ENCODE results near the gene KRTAP2-3.
"Not testable (repeated sequence)": the region's sequence is repeated elsewhere in the genome, so short reads cannot be mapped to it uniquely, and the experiment has no call there.

Gene KRTAP2-3

DNA sequence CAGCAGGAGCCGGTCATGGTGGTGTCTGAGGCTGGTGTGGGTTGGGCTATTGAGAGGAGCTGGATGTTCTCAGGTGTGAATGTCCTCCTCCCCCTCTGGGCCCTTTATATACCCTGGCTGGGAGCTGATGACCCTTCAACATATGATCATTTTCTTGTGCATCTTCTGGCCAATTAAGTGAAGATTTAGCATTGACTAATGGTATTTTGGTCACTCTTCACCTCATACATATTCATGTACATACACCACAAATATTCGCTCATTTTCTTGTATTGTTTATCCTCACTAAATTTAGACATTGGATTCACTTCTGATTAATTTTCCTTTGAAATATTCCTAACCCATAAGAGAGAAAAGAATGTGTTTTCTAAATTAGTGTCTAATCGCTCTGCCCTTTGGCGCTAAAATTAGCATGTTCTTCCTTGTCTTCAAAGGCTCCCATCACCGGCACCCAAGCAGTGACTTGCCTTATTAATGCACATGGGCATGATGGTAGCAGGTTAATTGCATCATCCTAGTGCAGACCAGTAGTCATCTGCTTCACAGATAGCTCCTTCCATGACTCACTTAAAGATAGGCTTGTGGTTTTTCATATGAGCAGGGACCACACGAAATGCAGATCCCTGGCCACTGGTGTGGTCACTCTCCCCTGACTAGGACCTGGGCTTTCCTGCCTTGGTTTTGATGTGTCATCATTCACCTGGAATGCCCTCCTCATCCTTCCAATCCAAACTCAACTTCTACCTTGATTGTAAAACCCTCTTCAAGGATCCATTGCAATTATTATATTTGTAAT lies 6.1 kb upstream of the KRTAP2-3 start, which contains the start of gene KRTAP2-4:
TSS of gene KRTAP2-4 (minus strand) at position 51 of the 796 bp plus-strand sequence. CDS start at position 17, 34 bp downstream.
- DNase-seq: peak in 1 of 2 donors; percentile 3

DNA sequence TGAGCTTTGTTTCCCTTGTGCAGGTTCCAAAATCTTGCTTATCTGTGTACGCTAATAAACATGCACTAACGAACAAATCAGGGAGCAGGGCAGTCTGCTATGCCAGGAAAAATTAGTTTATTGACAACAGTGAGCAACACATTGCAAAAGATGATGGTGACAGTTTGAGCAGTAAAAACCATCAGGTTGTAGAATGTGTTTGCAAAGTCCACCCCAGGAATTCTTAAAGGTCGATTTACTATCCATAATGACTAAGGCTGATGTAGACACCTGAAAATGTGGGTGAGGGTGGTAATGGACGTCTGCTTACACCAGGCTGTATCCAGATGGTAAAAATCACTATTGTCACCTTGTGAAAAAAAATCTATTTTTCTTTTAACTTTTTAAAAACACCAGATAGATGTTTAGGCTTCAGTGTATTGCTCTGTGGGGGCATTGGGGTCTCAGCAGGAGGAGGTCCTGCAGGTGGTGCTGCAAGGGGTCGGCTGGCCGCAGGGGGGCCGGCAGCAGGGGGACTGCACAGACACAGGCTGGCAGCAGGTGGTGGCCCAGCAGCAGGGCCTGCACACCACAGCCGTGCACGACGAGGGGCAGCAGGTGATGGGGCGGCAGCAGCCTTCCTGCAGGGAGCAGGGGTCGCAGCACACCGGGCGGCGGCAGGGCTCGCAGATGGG lies 5.2 kb upstream of the KRTAP2-3 start:
- DNase-seq: not testable (repeated sequence)

GRCh38 chr17:41064301-41064700 lies 4.4 kb upstream of the KRTAP2-3 start:
- no peak for DNase-seq

DNA sequence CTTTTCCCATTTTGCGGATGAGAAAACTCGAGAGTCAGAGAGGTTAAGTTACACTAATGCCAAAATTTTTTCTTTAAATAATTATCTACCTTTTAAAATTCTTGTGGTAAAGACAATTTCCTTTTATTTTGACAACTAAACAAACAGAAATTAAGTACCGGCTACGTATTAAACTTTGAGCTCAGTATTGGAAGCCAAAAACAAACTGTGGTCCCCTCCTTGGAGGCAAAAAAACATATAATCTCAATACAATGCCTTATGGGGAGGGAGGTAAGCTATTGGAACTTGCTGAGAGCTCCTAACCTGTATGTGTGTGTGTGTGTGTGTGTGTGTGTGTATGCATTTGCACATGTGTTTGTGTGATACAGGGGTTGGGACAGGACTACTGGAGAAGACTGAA lies 3.5 kb upstream of the KRTAP2-3 start:
- no peak for DNase-seq

- no peak for DNase-seq
Observed at GRCh38 chr17:41061964-41062363, 2.0 kb upstream of the KRTAP2-3 start.

DNA sequence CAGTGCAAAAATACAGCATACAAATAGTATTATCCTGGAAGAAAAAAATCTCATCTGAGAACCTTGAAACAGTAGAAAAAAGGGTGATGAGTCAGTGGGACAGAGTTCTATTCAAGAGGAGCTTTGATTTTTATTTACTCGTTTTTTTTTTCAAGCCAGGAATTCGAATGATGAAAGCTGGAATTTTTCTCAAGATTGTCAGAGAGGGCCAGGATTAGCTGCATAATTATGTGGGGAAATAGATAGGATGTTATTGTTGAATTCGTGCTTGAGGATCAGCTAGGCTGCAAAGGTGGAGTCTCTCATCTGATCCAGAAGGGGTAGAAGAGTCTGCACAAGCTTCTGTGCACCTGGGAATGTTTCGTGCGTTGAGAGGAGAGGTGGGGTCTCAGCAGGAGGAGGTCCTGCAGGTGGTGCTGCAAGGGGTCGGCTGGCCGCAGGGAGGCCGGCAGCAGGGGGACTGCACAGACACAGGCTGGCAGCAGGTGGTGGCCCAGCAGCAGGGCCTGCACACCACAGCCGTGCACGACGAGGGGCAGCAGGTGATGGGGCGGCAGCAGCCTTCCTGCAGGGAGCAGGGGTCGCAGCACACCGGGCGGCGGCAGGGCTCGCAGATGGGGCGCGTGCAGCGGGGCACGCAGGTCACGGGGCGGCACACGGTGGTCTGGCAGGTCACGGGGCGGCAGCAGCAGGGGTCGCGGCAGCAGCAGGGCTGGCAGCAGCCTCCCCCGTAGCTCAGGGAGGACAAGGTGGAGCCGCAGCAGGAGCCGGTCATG lies 450 bp downstream of the KRTAP2-3 start:
- not testable (repeated sequence) for DNase-seq

DNA sequence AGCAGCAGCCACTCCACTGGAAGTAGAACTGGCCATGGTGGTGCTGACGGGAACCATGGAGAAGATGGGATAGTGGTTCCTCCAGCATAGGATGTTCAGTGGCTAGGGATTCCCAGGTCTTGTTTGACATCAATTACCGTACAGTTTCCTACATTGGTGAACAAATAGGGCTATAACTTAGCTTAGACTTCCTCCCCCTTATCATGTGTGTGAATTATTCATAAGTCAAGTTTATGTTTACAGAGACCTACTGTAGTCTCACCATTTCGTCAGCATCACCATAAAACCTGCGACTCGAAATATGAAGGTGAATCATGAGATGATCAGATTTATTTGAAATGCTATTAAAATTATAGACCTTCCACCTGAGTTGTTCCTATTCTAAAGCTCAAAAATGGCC lies 1.2 kb downstream of the KRTAP2-3 start:
- no peak for DNase-seq

GRCh38 chr17:41057547-41057946 lies 2.4 kb downstream of the KRTAP2-3 start:
- DNase-seq: no peak

DNA sequence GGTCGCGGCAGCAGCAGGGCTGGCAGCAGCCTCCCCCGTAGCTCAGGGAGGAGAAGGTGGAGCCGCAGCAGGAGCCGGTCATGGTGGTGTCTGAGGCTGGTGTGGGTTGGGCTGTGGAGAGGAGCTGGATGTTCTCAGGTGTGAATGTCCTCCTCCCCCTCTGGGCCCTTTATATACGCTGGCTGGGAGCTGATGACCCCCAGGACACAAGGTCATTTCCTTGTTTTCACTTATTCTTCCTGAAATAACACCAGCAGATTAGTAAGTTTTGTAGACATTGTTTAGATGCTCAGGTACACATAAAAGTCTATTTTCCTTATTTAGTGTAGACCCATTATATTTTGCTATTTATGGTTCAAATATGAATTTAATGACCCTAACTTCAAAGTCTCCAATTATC lies 4.8 kb downstream of the KRTAP2-3 start, which contains the start of gene KRTAP2-2:
TSS of gene KRTAP2-2 (minus strand) at position 101 of the 400 bp plus-strand sequence. CDS start at position 82, 19 bp downstream.
- not testable (repeated sequence) for DNase-seq

DNA sequence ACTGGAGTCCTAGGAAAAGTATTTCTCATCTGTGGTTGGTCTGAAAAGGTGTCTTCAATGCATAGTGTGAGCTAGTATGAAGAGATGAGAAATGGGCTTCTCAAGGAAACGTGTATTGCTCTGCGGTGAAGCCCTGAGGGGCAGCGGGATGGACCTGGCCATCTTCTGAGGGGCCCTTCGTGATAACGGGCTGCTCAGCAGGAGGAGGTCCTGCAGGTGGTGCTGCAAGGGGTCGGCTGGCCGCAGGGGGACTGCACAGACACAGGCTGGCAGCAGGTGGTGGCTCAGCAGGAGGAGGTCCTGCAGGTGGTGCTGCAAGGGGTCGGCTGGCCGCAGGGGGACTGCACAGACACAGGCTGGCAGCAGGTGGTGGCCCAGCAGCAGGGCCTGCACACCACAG lies 5.4 kb downstream of the KRTAP2-3 start:
- not testable (repeated sequence) for DNase-seq

DNA sequence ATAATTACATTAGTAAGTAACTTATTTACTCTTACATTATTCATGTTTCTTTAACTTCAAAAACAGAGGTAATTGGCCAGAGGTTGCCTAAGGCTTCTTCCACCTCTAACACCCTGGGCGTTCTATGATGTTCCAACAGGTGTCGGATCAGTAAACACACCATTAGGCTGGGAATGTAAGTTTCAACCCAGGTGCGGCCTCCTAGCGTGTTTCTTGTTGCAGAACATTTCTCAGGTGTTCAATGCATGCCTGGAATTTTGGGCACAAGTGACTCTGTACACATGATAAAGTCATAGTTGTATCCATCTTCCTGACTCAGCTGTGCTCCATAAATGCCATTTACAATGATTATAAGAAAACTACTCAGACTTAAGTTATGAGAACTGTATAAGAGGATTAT lies 5.9 kb downstream of the KRTAP2-3 start:
- no peak for DNase-seq

DNA sequence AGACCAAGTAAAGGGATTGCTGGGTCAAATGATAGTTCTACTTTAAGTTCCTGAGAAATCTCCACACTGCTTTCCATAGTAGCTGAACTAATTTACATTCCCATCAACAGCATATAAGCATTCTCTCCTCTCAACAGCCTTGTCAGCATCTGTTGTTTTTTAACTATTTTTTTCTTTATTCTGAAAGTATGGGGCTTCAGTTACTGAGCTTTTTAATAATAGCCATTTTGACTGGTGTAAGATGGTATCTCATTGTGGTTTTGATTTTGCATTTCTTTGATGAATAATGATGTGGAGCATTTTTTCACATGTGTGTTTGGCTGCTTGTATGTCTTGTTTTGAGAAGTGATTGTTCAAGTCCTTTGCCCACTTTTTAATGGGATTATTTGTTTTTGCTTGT lies 7.3 kb downstream of the KRTAP2-3 start:
- DNase-seq: no peak

- DNase-seq: no peak
Observed at GRCh38 chr17:41049110-41049509, 10.8 kb downstream of the KRTAP2-3 start.

- no peak for DNase-seq
Observed at GRCh38 chr17:41048441-41048840, 11.5 kb downstream of the KRTAP2-3 start.

GRCh38 chr17:41046735-41047465 lies 13.0 kb downstream of the KRTAP2-3 start, which contains the start of gene KRTAP2-1:
TSS of gene KRTAP2-1 (minus strand) at chr17:41047316. CDS start at chr17:41047267, 49 bp downstream.
- not testable (repeated sequence) for DNase-seq

DNA sequence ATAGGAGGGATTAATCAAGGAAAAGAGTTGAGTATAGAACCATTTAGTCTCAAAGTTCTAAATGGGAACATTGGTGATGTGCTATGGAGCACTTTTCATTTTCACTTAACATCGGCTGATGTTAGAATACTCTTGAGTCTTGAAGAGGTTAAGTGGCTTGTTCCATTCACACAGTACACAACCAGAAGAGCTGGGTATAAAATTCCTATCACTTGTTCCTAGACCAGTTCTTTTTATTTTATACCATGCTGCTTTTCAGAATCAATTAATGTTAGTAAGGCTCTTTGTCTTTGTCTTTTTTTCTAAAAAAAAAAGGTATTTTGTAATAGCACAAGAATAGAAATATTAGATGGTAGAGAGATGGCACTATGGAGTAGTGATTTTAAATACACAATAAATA lies 17.0 kb downstream of the KRTAP2-3 start:
- no peak for DNase-seq

DNA sequence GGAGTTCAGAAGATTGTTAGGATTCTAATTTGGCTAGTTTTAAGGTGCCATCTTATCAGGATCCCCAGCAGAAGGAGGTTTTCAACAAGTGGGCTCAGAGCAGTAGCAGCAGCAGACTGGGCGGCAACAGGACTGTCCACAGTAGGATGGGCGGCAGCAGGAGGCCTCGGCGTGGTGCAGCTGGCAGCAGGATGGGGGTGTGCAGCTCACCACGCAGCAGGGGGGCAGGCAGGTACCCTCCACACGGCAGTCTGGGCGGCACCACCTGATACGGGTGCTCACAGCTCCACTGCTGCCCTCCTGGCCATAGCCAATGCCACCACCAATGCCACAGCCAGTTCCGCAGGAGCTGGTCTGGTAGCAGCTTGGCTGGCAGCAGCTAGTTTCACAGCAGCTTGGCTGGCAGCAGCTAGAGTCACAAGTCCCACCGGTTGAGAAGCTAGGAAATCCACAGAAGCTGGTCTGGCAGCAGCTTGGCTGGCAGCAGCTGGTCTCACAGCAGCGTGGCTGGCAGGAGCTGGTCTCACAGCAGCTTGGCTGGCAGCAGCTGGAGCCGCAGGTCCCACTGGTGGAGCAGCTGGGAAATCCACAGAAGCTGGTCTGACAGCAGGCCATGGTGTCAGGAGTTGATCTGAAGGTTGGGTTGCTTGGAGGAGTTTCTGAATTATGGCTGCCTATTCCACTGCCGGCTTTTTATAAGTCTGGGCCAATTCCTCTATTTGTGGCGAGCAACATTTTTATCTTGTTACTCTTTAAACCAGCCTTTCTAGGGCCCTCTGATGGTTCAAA lies 18.9 kb downstream of the KRTAP2-3 start, which contains the start of gene KRTAP1-1:
TSS of gene KRTAP1-1 (minus strand) at position 668 of the 789 bp plus-strand sequence. CDS start at position 615, 53 bp downstream.
- not testable (repeated sequence) for DNase-seq

DNA sequence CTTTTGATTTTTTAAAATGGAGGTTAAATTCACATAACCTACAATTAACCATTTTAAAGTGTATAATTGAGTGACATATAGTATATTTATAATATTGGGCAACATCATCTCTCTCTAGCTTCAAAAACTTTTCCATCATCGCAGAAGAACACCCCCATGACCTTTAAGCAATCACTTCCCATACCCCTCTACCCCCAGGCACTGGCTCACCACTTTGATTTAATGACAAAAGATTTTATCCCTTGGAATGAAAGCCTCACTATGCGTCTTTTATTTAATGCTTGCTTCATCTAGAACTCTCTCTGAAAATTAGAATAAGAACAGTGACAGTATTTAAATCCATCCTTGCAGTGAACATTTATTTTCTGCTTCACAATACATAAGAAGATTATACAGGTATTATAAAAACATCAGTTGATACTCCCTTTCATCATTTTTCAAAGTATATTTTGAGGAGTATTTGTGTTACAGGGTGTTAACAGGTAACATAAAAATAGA lies 22.0 kb downstream of the KRTAP2-3 start:
- no peak for DNase-seq

- DNase-seq: not testable (repeated sequence)
Observed at GRCh38 chr17:41034346-41034935, 25.5 kb downstream of the KRTAP2-3 start, which contains the start of gene KRTAP1-3. TSS of gene KRTAP1-3 (minus strand) at chr17:41034874. CDS start at chr17:41034821, 53 bp downstream.

- no peak for DNase-seq
Observed at GRCh38 chr17:41029633-41030245, 30.2 kb downstream of the KRTAP2-3 start, which contains the start of gene KRTAP1-4. TSS of gene KRTAP1-4 (minus strand) at chr17:41030195. CDS start at chr17:41030078, 117 bp downstream.

All from inflammatory macrophage treated with lipopolysaccharide for 1 hour (primary cell).